ENCODE measurements around the gene WDCP. TPM values are rescaled to one million over a fixed set of nuclear protein-coding genes. Genes with fewer than 3 reads are reported as not detected.
A peak's percentile ranks its signal among the peaks of the same experiment; 100 is the strongest.

Gene WDCP
- total and polyA plus RNA-seq, 7 donors: 4.6 to 17.3 (median 7.1) TPM

DNA sequence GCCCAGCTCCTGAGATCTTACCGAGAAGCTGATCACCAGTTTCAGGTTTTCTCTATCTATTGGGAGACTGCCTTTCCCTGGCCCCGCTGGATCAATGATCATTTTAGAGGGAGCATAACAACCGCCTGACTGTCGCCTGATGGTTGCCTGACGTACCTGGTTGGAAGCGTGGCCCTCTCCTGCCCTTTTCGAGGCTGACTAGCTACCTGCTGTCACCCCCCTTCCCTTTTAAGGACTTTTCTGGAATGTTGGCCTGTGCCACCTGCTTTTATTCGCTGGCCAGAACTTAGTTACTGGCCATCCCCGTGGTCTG, 37.9 kb downstream of the WDCP start:
- Histone ChIP-seq H3K9me3 (no peaks in the 10 kb centered on the region), H3K27ac (no peak overlapping the region), H3K4me1 (peaks cover 8% of the 10 kb centered on the region), H3K4me3 (peak overlapping the region; percentile 59), H3K27me3 (ENCODE audit: insufficient read depth in 3 of 3, low read length in 2 of 3) (peaks cover 0 to 22% (median 21%) of the 10 kb centered on the region in 3 donors), H3K36me3 (ENCODE audit: insufficient read depth in 1 of 2, low read depth in 1 of 2) (no peaks in the 10 kb centered on the region)
- DNase-seq (no peak), ATAC-seq (no peak)
- TF ChIP-seq, protein P1, sequence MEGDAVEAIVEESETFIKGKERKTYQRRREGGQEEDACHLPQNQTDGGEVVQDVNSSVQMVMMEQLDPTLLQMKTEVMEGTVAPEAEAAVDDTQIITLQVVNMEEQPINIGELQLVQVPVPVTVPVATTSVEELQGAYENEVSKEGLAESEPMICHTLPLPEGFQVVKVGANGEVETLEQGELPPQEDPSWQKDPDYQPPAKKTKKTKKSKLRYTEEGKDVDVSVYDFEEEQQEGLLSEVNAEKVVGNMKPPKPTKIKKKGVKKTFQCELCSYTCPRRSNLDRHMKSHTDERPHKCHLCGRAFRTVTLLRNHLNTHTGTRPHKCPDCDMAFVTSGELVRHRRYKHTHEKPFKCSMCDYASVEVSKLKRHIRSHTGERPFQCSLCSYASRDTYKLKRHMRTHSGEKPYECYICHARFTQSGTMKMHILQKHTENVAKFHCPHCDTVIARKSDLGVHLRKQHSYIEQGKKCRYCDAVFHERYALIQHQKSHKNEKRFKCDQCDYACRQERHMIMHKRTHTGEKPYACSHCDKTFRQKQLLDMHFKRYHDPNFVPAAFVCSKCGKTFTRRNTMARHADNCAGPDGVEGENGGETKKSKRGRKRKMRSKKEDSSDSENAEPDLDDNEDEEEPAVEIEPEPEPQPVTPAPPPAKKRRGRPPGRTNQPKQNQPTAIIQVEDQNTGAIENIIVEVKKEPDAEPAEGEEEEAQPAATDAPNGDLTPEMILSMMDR (IDR thresholded peaks at IDR 0.05): no peak
- intact Hi-C loops (cut with DNase I): no loop called here
- 67 to 69% (median 69%) methylated on average over 9 of the region's 9 CpGs for WGBS, 3 donors

DNA sequence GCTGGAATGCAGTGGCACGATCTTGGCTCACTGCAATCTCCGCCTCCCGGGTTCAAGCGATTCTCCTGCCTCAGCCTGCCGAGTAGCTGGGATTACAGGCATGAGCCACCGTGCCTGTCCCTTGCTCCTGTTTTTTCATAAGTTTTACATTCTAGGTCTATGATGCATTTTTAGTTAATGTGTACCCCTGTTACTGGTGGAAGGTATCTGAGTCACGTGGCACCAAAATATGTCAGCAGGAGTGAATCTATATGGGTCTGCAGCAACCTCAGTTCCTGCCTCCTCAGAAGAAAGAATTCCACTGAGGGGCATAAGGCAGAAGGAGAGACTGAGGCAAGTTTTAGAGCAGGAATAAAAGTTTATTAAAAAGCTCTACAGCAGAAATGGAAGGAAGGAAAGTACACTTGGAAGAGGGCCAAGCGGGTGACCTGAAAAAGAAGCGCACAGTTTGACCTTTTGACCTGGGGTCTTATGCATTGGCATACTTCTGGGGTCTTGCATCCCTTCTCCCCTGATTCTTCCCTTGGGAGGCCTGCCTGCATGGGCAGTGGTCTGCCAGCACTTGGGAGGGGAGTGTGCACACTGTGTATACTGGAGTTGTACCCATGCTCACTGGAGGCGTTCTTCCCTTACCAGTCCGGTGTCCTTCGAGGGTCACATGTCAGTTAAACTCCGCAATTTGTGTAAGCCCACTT, 38.4 kb downstream of the WDCP start:
- peaks cover 8% of the 10 kb centered on the region for H3K4me1 ChIP-seq
- peaks cover 0 to 22% (median 21%) of the 10 kb centered on the region in 3 donors for H3K27me3 ChIP-seq (ENCODE audit: insufficient read depth in 3 of 3, low read length in 2 of 3)
- intact Hi-C loops (cut with DNase I): no loop called here
- no peak overlapping the region for H3K27ac ChIP-seq
- no peaks in the 10 kb centered on the region for H3K36me3 ChIP-seq (ENCODE audit: insufficient read depth in 1 of 2, low read depth in 1 of 2)
- 67 to 78% (median 78%) methylated on average over 13 of the region's 13 CpGs for WGBS, 3 donors
- H3K4me3 ChIP-seq: no peak overlapping the region
- no peaks in the 10 kb centered on the region for H3K9me3 ChIP-seq
- DNase-seq (no peak), ATAC-seq (no peak)
- TF ChIP-seq, protein P1 (IDR thresholded peaks at IDR 0.05): no peak

DNA sequence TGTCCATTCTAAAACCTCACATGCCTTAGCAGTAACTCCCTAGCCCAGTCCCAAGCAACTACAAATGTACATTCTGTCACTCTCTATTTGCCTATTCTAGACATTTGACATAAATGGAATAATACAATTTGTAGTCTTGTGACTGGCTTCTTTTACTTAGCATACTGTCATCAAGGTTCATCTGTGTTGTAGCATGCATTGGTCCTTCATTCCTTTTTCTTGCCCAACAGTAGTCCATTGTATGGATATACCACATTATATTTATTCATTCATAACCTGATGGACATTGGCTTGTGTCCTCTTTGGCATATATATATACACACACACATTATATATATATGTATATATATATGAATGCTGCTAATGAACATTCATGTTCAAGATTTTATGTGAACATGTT, 39.5 kb downstream of the WDCP start:
- TF ChIP-seq, protein P1 (IDR thresholded peaks at IDR 0.05): no peak
- intact Hi-C loops (cut with DNase I): no loop called here

DNA sequence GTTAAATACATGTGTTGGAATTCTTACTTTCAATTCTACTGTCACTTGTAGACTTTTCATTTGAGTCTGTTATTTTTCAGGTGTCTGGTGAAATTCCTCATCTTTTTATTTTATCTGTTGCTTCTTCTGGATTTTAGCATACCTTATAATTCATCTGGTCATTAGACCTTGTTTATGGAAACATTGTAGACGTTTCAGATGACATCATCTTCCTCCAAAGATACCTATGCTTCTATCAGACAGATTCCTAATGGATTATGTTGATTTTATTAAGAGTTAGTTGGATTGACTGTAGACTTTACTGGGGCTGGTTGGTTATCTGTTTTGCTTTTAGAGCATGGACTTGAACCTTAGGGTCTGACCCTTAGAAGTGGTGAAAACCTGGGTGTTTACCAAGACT, 52.6 kb downstream of the WDCP start:
- Histone ChIP-seq H3K9me3 (no peaks in the 10 kb centered on the region), H3K36me3 (ENCODE audit: insufficient read depth in 1 of 2, low read depth in 1 of 2) (peaks cover 0 to 32% of the 10 kb centered on the region in 2 donors), H3K27me3 (ENCODE audit: insufficient read depth in 3 of 3, low read length in 2 of 3) (no peaks in the 10 kb centered on the region), H3K4me3 (no peak overlapping the region), H3K4me1 (no peaks in the 10 kb centered on the region), H3K27ac (no peak overlapping the region)
- ATAC-seq: no peak
- TF ChIP-seq, protein P1 (IDR thresholded peaks at IDR 0.05): no peak
- intact Hi-C loops (cut with DNase I): no loop called here
- WGBS, 3 donors: 38 to 74% (median 59%) methylated on average over 1 of the region's 1 CpG
- DNase-seq: no peak

More for the DNA sequence above, 39.5 kb downstream of the WDCP start:
- no peak overlapping the region for H3K4me3 ChIP-seq
- ATAC-seq: no peak
- peaks cover 0 to 22% (median 21%) of the 10 kb centered on the region in 3 donors for H3K27me3 ChIP-seq (ENCODE audit: insufficient read depth in 3 of 3, low read length in 2 of 3)
- H3K4me1 ChIP-seq: peaks cover 8% of the 10 kb centered on the region
- peaks cover 0 to 6% of the 10 kb centered on the region in 2 donors for H3K36me3 ChIP-seq (ENCODE audit: insufficient read depth in 1 of 2, low read depth in 1 of 2)
- no peak overlapping the region for H3K27ac ChIP-seq
- no peaks in the 10 kb centered on the region for H3K9me3 ChIP-seq
- no peak for DNase-seq

DNA sequence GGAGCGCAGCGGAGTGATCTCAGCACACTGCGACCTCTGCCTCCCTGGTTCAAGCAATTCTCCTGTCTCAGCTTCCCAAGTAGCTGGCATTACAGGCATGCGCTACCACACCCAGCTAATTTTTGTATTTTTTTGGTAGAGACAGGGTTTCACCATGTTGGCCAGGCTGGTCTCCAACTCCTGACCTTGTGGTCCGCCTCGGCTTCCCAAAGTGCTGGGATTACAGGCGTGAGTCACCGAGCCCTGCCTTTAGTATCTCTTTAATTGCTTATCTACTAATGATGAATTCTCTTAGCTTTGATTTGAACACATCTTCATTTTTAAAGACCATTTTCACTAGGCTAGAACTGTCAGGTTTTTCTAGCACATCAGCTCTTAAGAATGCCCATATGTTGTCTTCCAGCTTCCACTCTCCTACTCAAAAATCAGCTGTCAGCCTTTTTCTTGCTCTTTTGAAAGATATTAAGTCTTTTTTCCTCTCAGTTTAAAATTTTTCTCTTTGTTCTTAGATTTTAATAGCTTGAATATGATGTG, 53.4 kb downstream of the WDCP start:
- Histone ChIP-seq H3K36me3 (ENCODE audit: insufficient read depth in 1 of 2, low read depth in 1 of 2) (peaks cover 0 to 36% of the 10 kb centered on the region in 2 donors), H3K27ac (no peak overlapping the region), H3K4me1 (no peaks in the 10 kb centered on the region), H3K4me3 (no peak overlapping the region), H3K9me3 (no peaks in the 10 kb centered on the region), H3K27me3 (ENCODE audit: insufficient read depth in 3 of 3, low read length in 2 of 3) (no peaks in the 10 kb centered on the region)
- intact Hi-C loops (cut with DNase I): no loop called here
- ATAC-seq (no peak), DNase-seq (no peak)
- WGBS, 3 donors: 98 to 99% (median 98%) methylated on average over 8 of the region's 8 CpGs
- TF ChIP-seq, protein P1 (IDR thresholded peaks at IDR 0.05): no peak

All from psoas muscle (tissue), 8 donors.